NT2/D1 (cell line): ENCODE data around the gene RASA1.

Experiments used
- SUZ12 ChIP-seq: IDR thresholded peaks from 2 replicates; pipeline ENCODE4 v1.6.1; 2011; ENCODE audit not compliant: insufficient read length, insufficient read depth; ENCODE audit errors: extremely low read depth
- YY1 ChIP-seq: IDR thresholded peaks from 2 replicates; pipeline ENCODE4 v1.6.1; 2011; ENCODE audit not compliant: insufficient read length, insufficient read depth
- ZNF274 ChIP-seq: IDR thresholded peaks from 2 replicates; pipeline ENCODE4 v1.6.1; 2011; ENCODE audit warnings: mild to moderate bottlenecking, low read depth, low read length

DNA sequence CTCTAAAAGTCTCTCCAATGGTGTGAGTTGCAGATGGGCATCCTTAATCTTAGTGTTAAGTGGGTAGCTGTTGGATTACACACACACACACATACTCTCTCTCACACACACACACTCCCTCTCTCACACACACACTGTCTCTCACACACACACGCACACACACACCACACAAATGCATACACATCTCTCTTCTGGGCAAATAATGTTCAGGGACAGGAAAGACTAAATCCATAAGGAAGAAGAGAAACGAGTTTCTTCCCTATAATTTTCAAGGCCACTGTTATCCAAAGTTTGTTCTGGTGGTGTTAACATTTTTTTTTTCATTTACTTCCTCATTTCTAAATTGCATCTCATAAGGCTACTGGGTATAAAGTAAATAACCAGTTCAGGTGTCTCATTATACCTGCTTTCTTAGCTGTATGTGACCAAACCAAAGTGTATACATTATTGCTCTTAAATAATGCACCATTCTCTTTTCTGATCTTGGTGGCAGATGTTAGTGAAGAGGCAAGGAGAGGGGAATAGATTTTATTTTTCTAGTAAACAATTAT is 167.5 kb downstream of the RASA1 start:
- no peak for TF ChIP-seq YY1
- TF ChIP-seq SUZ12: no peak
- TF ChIP-seq ZNF274: no peak
